Lower leg skin (tissue), 3 donors: ENCODE measurements around the gene DNAJC21.

ENCODE experiments used
- CTCF ChIP-seq, 3 donors: fragments of 450-650 bp; IDR thresholded peaks; one replicate each; pipeline ENCODE4 v1.5.1; 2016; ENCODE audit warnings: antibody characterized with exemption in 3 of 3, mild to moderate bottlenecking in 3 of 3, moderate library complexity in 2 of 3
- POLR2A ChIP-seq, 2 donors: fragments of 450-650 bp; IDR thresholded peaks; one replicate each; pipeline ENCODE4 v1.6.1; 2016 to 2017; ENCODE audit warnings: antibody characterized with exemption in 2 of 2, mild to moderate bottlenecking in 1 of 2, moderate library complexity in 1 of 2

GRCh38 chr5:34919077-34919476 is 10.3 kb upstream of the DNAJC21 start:
- no peak for TF ChIP-seq POLR2A (IDR thresholded peaks at IDR 0.05)
- no peak for TF ChIP-seq CTCF (IDR thresholded peaks at IDR 0.05)
